GM23338 (cell line): ENCODE results near the gene LYPD4. TPM values are rescaled to one million over a fixed set of nuclear protein-coding genes. Genes with fewer than 3 reads are reported as not detected.

Experiments used
- ATAC-seq: fragments of 200-7000 bp; cut with Tn5 transposase; 3 replicates; pipeline ENCODE4 v1.9.1; 2020
- DNase-seq: peaks from one replicate; pipeline ENCODE4 v3.0.0-alpha.2; 2015; ENCODE audit warnings: low spot score
- H2AFZ ChIP-seq: fragments of 200-600 bp; sonication (generic); 2 replicates; pipeline ENCODE4 v1.8.0; 2016; ENCODE audit warnings: antibody characterized with exemption, mild to moderate bottlenecking, moderate library complexity
- H3F3A ChIP-seq: fragments of 200-600 bp; sonication (generic); replicated peaks from 2 replicates; pipeline ENCODE4 v1.8.0; 2017; ENCODE audit warnings: antibody characterized with exemption, mixed run types, low read depth
- H3K27ac ChIP-seq: fragments of 200-600 bp; sonication (generic); 2 replicates; pipeline ENCODE4 v1.6.1; 2016; ENCODE audit warnings: low read depth
- H3K27me3 ChIP-seq: fragments of 200-600 bp; sonication (generic); 2 replicates; pipeline ENCODE4 v1.8.0; 2016; ENCODE audit warnings: mild to moderate bottlenecking, mixed run types, moderate library complexity; ENCODE audit not compliant: insufficient read depth
- H3K36me3 ChIP-seq: fragments of 200-600 bp; sonication (generic); 2 replicates; pipeline ENCODE4 v1.8.0; 2016; ENCODE audit warnings: mild to moderate bottlenecking; ENCODE audit not compliant: insufficient read depth
- H3K4me1 ChIP-seq: fragments of 200-600 bp; sonication (generic); 2 replicates; pipeline ENCODE4 v1.8.0; 2016; ENCODE audit warnings: mild to moderate bottlenecking, moderate library complexity; ENCODE audit not compliant: insufficient read depth
- H3K4me2 ChIP-seq: fragments of 200-600 bp; sonication (generic); 2 replicates; pipeline ENCODE4 v1.7.1; 2017; ENCODE audit warnings: mixed run types
- H3K4me3 ChIP-seq: fragments of 200-600 bp; sonication (generic); 2 replicates; pipeline ENCODE4 v1.6.1; 2016; ENCODE audit warnings: mixed run types
- H3K79me2 ChIP-seq: fragments of 200-600 bp; sonication (generic); replicated peaks from 2 replicates; pipeline ENCODE4 v1.8.0; 2017; ENCODE audit warnings: mild to moderate bottlenecking; ENCODE audit not compliant: insufficient read depth
- H3K9me2 ChIP-seq: fragments of 200-600 bp; sonication (generic); 2 replicates; pipeline ENCODE4 v1.8.0; 2017; ENCODE audit not compliant: insufficient read depth
- H4K20me1 ChIP-seq: fragments of 200-600 bp; sonication (generic); replicated peaks from 2 replicates; pipeline ENCODE4 v1.8.0; 2017; ENCODE audit warnings: mild to moderate bottlenecking; ENCODE audit not compliant: insufficient read depth
- H3K27ac Mint-ChIP-seq: 2 replicates; pipeline ENCODE4 v1.8.0; 2020; ENCODE audit warnings: inconsistent platforms, mild to moderate bottlenecking, moderate library complexity, mixed read lengths
- H3K27me3 Mint-ChIP-seq: 3 replicates; pipeline ENCODE4 v1.8.0; 2022; ENCODE audit warnings: low read depth, mild to moderate bottlenecking, moderate library complexity, mixed read lengths, inconsistent platforms; ENCODE audit not compliant: insufficient read depth, poor library complexity
- H3K36me3 Mint-ChIP-seq: 3 replicates; pipeline ENCODE4 v1.8.0; 2021; ENCODE audit warnings: low read depth, mild to moderate bottlenecking, inconsistent platforms, moderate library complexity, mixed read lengths
- H3K4me1 Mint-ChIP-seq: 3 replicates; pipeline ENCODE4 v1.8.0; 2020; ENCODE audit warnings: mild to moderate bottlenecking, inconsistent platforms, mixed read lengths
- H3K4me3 Mint-ChIP-seq: 3 replicates; pipeline ENCODE4 v1.8.0; 2021; ENCODE audit warnings: moderate library complexity, mild to moderate bottlenecking, inconsistent platforms, mixed read lengths
- H3K9me3 Mint-ChIP-seq: 3 replicates; pipeline ENCODE4 v1.8.0; 2020; ENCODE audit warnings: moderate library complexity, mild to moderate bottlenecking, inconsistent platforms, mixed read lengths
- CREB1 ChIP-seq: fragments of 250-450 bp; sonication (Bioruptor Pico); IDR thresholded peaks from 2 replicates; pipeline ENCODE4 v1.5.0; 2020; ENCODE audit warnings: low read depth, mild to moderate bottlenecking, moderate library complexity
- EZH2phosphoT487 ChIP-seq: fragments of 200-600 bp; sonication (generic); IDR thresholded peaks from one replicate; pipeline ENCODE4 v1.8.1; 2018; ENCODE audit warnings: antibody characterized with exemption; ENCODE audit not compliant: unreplicated experiment
- JUNB ChIP-seq: IDR thresholded peaks from one replicate; pipeline ENCODE4 v1.6.1; 2016; ENCODE audit warnings: antibody characterized with exemption; ENCODE audit not compliant: unreplicated experiment
- POLR2AphosphoS5 ChIP-seq: IDR thresholded peaks from 2 replicates; pipeline ENCODE4 v1.6.1; 2016; ENCODE audit warnings: antibody characterized with exemption, low read depth
- REST ChIP-seq: IDR thresholded peaks from one replicate; pipeline ENCODE4 v1.6.1; 2018; ENCODE audit warnings: antibody characterized with exemption; ENCODE audit not compliant: unreplicated experiment
- ZNF114 ChIP-seq: fragments of 250-450 bp; sonication (Bioruptor Pico); IDR thresholded peaks from 2 replicates; pipeline ENCODE4 v1.5.0; 2020; ENCODE audit warnings: mild to moderate bottlenecking, moderate library complexity
- ZNF331 ChIP-seq: fragments of 250-450 bp; sonication (Bioruptor Pico); IDR thresholded peaks from 2 replicates; pipeline ENCODE4 v1.5.0; 2020; ENCODE audit warnings: low read depth, mild to moderate bottlenecking, moderate library complexity
- polyA plus RNA-seq: library from polyadenylated mRNA; unstranded; fragments of >200 nt; fragmentation: Nextera tagmentation; extraction: Ambion mirVana; gene quantifications from 2 replicates; pipeline ENCODE4 v1.2.1, GENCODE V29; 2016
- total RNA-seq: library from RNA; depleted of rRNA; stranded (reverse); fragments of >200 nt; shearing (Covaris generic); gene quantifications from 2 replicates; pipeline ENCODE4 v1.2.3, GENCODE V29; 2014
- TF ChIP-seq, protein P1 (sequence below): fragments of 250-450 bp; sonication (Bioruptor Pico); IDR thresholded peaks from 2 replicates; pipeline ENCODE4 v1.5.0; 2020; ENCODE audit warnings: mild to moderate bottlenecking, moderate library complexity
- TF ChIP-seq, protein P2 (sequence below), 2 experiments: fragments of 200-600 bp in 1 of 2; sonication (generic) in 1 of 2; conservative IDR thresholded peaks; 2 replicates each; pipeline versions ENCODE4 v1.5.1 to v1.6.1; 2016 to 2017; ENCODE audit warnings: antibody characterized with exemption in 2 of 2, low read depth in 2 of 2, mild to moderate bottlenecking in 2 of 2, moderate library complexity in 1 of 2

LYPD4 gene
- total and polyA plus RNA-seq, 2 experiments from 2014 or later, result not detected

DNA sequence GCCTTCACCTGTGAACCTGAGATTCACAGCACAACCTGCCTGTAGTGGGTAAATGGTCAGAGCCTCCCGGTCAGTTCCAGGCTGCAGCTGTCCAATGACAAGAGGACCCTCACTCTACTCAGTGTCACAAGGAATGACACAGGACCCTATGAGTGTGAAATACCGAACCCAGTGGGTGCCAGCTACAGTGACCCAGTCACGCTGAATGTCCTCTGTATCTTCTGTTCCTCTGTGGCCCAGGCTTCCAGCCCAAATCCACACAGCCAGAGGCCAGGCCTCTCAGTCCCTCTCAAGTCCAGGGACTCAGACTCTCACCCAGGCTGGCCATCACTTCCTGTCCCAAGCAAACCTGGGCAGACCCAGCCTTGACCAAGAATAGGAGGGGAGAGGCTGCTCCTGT, 37.3 kb downstream of the LYPD4 start:
- Histone ChIP-seq H3K9me2 (no peaks in the 10 kb centered on the region), H3K4me2 (no peak overlapping the region), H3K4me1 (no peaks in the 10 kb centered on the region), H3K79me2 (no peaks in the 10 kb centered on the region), H3K27me3 (no peaks in the 10 kb centered on the region), H4K20me1 (no peaks in the 10 kb centered on the region), H2AFZ (no peak overlapping the region), H3K27ac (no peak overlapping the region), H3K36me3 (no peaks in the 10 kb centered on the region), H3F3A (no peaks in the 10 kb centered on the region), H3K4me3 (no peak overlapping the region)
- Mint-ChIP-seq H3K27me3 (peaks cover 9% of the 10 kb centered on the region), H3K9me3 (no peaks in the 10 kb centered on the region), H3K27ac (no peak overlapping the region), H3K36me3 (no peaks in the 10 kb centered on the region), H3K4me1 (peaks cover 2% of the 10 kb centered on the region; the same call in 2 of the 3 replicates), H3K4me3 (no peak overlapping the region)
- no peak for ATAC-seq
- DNase-seq, result no peak
- no peak for TF ChIP-seq POLR2AphosphoS5
- no peak for TF ChIP-seq JUNB
- TF ChIP-seq ZNF114, result no peak
- no peak for TF ChIP-seq CREB1 (CRISPR knock-in tag)

- H3K27ac Mint-ChIP-seq, result no peak overlapping the region
- Histone ChIP-seq H3K27me3 (no peaks in the 10 kb centered on the region), H3K9me2 (no peaks in the 10 kb centered on the region), H3K4me3 (no peak overlapping the region), H3K36me3 (no peaks in the 10 kb centered on the region), H3K4me2 (no peak overlapping the region), H2AFZ (no peak overlapping the region), H3K4me1 (no peaks in the 10 kb centered on the region), H3K79me2 (no peaks in the 10 kb centered on the region), H3F3A (no peaks in the 10 kb centered on the region), H4K20me1 (no peaks in the 10 kb centered on the region), H3K27ac (no peak overlapping the region)
- peaks cover 3% of the 10 kb centered on the region; the same call in 2 of the 3 replicates for H3K4me1 Mint-ChIP-seq
- peaks cover 8% of the 10 kb centered on the region for H3K27me3 Mint-ChIP-seq
- no peak for ATAC-seq
- no peak for DNase-seq
- TF ChIP-seq, protein P1, sequence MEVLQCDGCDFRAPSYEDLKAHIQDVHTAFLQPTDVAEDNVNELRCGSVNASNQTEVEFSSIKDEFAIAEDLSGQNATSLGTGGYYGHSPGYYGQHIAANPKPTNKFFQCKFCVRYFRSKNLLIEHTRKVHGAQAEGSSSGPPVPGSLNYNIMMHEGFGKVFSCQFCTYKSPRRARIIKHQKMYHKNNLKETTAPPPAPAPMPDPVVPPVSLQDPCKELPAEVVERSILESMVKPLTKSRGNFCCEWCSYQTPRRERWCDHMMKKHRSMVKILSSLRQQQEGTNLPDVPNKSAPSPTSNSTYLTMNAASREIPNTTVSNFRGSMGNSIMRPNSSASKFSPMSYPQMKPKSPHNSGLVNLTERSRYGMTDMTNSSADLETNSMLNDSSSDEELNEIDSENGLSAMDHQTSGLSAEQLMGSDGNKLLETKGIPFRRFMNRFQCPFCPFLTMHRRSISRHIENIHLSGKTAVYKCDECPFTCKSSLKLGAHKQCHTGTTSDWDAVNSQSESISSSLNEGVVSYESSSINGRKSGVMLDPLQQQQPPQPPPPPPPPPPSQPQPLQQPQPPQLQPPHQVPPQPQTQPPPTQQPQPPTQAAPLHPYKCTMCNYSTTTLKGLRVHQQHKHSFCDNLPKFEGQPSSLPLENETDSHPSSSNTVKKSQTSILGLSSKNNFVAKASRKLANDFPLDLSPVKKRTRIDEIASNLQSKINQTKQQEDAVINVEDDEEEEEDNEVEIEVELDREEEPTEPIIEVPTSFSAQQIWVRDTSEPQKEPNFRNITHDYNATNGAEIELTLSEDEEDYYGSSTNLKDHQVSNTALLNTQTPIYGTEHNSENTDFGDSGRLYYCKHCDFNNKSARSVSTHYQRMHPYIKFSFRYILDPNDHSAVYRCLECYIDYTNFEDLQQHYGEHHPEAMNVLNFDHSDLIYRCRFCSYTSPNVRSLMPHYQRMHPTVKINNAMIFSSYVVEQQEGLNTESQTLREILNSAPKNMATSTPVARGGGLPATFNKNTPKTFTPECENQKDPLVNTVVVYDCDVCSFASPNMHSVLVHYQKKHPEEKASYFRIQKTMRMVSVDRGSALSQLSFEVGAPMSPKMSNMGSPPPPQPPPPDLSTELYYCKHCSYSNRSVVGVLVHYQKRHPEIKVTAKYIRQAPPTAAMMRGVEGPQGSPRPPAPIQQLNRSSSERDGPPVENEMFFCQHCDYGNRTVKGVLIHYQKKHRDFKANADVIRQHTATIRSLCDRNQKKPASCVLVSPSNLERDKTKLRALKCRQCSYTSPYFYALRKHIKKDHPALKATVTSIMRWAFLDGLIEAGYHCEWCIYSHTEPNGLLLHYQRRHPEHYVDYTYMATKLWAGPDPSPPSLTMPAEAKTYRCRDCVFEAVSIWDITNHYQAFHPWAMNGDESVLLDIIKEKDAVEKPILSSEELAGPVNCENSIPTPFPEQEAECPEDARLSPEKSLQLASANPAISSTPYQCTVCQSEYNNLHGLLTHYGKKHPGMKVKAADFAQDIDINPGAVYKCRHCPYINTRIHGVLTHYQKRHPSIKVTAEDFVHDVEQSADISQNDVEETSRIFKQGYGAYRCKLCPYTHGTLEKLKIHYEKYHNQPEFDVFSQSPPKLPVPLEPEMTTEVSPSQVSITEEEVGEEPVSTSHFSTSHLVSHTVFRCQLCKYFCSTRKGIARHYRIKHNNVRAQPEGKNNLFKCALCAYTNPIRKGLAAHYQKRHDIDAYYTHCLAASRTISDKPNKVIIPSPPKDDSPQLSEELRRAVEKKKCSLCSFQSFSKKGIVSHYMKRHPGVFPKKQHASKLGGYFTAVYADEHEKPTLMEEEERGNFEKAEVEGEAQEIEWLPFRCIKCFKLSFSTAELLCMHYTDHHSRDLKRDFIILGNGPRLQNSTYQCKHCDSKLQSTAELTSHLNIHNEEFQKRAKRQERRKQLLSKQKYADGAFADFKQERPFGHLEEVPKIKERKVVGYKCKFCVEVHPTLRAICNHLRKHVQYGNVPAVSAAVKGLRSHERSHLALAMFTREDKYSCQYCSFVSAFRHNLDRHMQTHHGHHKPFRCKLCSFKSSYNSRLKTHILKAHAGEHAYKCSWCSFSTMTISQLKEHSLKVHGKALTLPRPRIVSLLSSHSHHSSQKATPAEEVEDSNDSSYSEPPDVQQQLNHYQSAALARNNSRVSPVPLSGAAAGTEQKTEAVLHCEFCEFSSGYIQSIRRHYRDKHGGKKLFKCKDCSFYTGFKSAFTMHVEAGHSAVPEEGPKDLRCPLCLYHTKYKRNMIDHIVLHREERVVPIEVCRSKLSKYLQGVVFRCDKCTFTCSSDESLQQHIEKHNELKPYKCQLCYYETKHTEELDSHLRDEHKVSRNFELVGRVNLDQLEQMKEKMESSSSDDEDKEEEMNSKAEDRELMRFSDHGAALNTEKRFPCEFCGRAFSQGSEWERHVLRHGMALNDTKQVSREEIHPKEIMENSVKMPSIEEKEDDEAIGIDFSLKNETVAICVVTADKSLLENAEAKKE (CRISPR knock-in tag), result no peak
- TF ChIP-seq, protein P2, sequence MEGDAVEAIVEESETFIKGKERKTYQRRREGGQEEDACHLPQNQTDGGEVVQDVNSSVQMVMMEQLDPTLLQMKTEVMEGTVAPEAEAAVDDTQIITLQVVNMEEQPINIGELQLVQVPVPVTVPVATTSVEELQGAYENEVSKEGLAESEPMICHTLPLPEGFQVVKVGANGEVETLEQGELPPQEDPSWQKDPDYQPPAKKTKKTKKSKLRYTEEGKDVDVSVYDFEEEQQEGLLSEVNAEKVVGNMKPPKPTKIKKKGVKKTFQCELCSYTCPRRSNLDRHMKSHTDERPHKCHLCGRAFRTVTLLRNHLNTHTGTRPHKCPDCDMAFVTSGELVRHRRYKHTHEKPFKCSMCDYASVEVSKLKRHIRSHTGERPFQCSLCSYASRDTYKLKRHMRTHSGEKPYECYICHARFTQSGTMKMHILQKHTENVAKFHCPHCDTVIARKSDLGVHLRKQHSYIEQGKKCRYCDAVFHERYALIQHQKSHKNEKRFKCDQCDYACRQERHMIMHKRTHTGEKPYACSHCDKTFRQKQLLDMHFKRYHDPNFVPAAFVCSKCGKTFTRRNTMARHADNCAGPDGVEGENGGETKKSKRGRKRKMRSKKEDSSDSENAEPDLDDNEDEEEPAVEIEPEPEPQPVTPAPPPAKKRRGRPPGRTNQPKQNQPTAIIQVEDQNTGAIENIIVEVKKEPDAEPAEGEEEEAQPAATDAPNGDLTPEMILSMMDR (conservative IDR thresholded peaks at IDR 0.05; ENCODE audit: low read depth in 2 of 2), result no peak
- TF ChIP-seq EZH2phosphoT487 (no peak), ZNF114 (no peak), REST (no peak), JUNB (no peak), ZNF331 (no peak)
- peaks cover 10% of the 10 kb centered on the region for H3K9me3 Mint-ChIP-seq
- H3K4me3 Mint-ChIP-seq, result no peak overlapping the region
- H3K36me3 Mint-ChIP-seq, result no peaks in the 10 kb centered on the region; the same call in 2 of the 3 replicates
Observed at GRCh38 chr19:41804336-41804735, 40.1 kb downstream of the LYPD4 start.
